HAP-1 (cell line): ENCODE measurements around the gene RAB7B.
A peak's percentile ranks its signal among the peaks of the same experiment; 100 is the strongest.

Source experiments
- DNase-seq, 2 experiments: peaks; one replicate each; pipeline ENCODE4 v3.0.0-alpha.2; 2016 to 2020; ENCODE audit warnings: low spot score in 2 of 2
- H3K27me3 ChIP-seq: fragments of 250-450 bp; sonication (Bioruptor Pico); 2 replicates; pipeline ENCODE4 v1.5.1; 2020; ENCODE audit warnings: low read depth, mild to moderate bottlenecking, moderate library complexity
- H3K36me3 ChIP-seq: fragments of 250-450 bp; sonication (Bioruptor Pico); replicated peaks from 2 replicates; pipeline ENCODE4 v1.5.1; 2020; ENCODE audit warnings: mild to moderate bottlenecking
- H3K4me1 ChIP-seq: fragments of 250-450 bp; sonication (Bioruptor Pico); 2 replicates; pipeline ENCODE4 v1.5.1; 2020; ENCODE audit warnings: mild to moderate bottlenecking
- H3K4me3 ChIP-seq: fragments of 250-450 bp; sonication (Bioruptor Pico); 2 replicates; pipeline ENCODE4 v1.5.1; 2020; ENCODE audit warnings: mild to moderate bottlenecking, moderate library complexity
- H3K9me3 ChIP-seq: fragments of 250-450 bp; sonication (Bioruptor Pico); 2 replicates; pipeline ENCODE4 v1.5.1; 2020; ENCODE audit warnings: mild to moderate bottlenecking, moderate library complexity
- in situ Hi-C: fragments of 300-500 bp; cut with MboI; formaldehyde crosslinking; loops from 3 replicates; pipeline ENCODE4 v1.14.3; 2020; ENCODE audit warnings: low sequenced_read_pairs, inconsistent platforms, mixed read lengths

The RAB7B gene

DNA sequence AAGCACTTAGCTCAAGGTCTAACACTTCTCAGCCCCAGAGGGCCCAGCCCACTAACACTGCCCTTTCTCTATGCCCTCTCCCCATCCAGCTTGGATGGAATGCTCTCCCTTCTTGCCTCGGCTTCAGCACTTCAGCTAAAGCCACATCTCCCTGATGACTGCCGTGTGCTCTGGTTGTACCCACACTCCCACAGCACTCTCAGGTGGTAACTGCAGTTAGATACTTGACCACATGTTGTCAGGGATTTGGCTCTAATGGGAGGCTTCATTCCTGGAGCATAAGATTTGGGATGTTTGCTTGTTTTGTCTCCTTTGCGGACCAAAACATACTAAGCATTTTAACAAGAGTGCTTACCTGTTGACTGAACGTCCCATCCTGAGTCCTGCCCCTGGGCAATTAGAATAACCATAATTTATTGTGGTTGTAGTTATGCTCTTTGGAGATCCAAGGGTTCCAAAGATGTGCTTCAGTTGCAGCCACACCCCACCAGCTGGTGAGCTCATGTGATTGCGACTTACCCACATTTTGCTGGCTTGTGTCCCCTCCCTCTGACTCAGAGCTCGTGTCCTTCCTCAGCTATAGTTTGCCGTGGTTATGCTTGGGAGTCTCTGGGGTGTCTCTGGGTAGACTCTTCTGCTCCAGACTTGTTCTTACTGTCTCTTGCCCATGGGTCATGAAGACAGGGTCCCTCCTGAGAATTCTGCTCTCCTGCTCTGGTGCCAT, 52.2 kb downstream of the RAB7B start:
- no peaks in the 10 kb centered on the region for H3K36me3 ChIP-seq
- H3K4me3 ChIP-seq = no peak overlapping the region
- H3K4me1 ChIP-seq = no peaks in the 10 kb centered on the region
- in situ Hi-C loops = no loop called here
- H3K27me3 ChIP-seq = peaks cover 23% of the 10 kb centered on the region; the same call in 1 of the 2 replicates
- no peaks in the 10 kb centered on the region for H3K9me3 ChIP-seq
- DNase-seq = no peak

DNA sequence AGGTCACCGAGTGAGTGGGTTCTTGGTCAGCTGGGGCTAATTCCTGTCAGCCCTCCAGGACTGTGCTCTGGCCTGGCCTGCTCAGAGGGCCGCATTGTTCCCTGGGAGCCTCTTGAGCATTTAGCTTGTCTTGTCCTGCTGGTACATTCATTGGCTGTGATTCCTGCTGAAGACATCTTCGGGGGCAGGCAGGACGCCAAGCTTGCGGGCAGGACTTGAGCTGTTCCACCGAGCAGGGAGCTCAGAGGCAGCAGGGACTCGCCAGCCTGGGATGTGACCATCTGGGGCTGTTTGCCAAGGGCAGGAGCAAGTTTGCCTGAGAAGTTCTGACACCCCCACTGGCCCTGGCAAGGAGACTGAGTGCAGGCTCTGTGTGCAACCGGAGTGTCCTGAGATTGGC, 52.9 kb downstream of the RAB7B start:
- no peaks in the 10 kb centered on the region for H3K4me1 ChIP-seq
- no peaks in the 10 kb centered on the region for H3K36me3 ChIP-seq
- in situ Hi-C loops = no loop called here
- no peaks in the 10 kb centered on the region for H3K9me3 ChIP-seq
- peaks cover 26% of the 10 kb centered on the region for H3K27me3 ChIP-seq
- no peak overlapping the region for H3K4me3 ChIP-seq
- no peak for DNase-seq

DNA sequence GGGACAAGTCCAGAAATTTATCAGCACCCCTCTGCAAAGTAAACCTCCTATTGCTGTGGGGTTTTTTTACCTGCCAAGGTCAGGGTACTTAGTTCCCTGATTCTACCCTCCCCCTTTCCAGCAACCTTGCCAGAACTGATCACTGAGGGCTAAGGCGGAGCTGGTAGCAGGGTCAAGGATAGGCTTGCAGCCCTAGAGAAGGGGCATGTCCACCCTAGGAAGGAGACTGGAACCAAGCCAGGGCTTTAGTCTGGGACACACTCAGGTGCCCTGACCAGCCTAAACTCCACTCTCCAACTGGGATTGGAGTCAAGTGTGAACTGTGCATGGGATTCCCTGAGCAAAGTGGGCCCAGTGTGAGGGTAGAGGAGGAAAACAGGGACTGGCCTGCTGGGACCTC, 53.4 kb downstream of the RAB7B start:
- Histone ChIP-seq H3K9me3 (no peaks in the 10 kb centered on the region), H3K36me3 (no peaks in the 10 kb centered on the region), H3K4me1 (no peaks in the 10 kb centered on the region), H3K27me3 (peaks cover 26% of the 10 kb centered on the region), H3K4me3 (no peak overlapping the region)
- DNase-seq = no peak
- in situ Hi-C loops = no loop called here

DNA sequence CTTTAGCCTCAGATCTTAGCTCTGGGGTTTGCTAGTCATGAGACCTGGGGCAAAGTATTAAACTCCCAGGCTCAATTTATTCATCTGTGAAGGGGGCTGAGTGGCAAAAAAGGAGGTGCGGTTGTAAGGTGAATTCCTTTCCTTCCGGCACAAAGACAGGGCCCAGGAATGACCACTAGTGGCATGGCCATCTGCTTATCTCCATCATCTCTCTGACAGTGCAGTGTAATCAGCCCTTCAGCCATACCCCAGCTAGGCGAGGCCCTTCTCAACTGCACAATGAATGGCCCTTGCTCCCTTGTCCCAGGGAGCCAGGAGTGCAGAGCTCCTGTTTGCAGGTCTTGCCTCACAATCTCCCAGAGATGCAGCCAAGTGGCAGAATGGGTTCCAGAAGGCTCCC, 54.3 kb downstream of the RAB7B start:
- in situ Hi-C loops = no loop called here
- Histone ChIP-seq H3K27me3 (peaks cover 27% of the 10 kb centered on the region), H3K4me3 (no peak overlapping the region), H3K36me3 (no peaks in the 10 kb centered on the region), H3K4me1 (no peaks in the 10 kb centered on the region), H3K9me3 (no peaks in the 10 kb centered on the region)
- no peak for DNase-seq

DNA sequence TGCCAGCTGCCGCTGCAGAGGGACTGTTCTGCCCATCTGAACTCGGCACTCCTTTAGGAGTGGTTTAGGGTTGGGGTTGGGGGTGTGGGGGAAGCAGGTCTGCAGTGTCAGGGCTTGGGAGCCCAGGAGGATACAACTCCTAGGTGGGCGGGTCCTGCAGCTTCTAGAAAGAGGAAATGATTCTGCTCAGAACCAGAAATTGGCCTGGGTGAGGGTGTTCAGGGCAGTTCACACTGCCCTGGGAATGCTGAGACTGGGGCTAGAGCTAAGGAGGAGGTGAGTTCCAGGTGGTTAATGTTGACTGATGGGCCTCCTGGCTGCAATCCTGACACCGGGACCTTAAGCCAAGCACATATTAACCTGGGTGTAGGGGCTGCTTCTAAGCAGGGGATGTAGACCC, 55.2 kb downstream of the RAB7B start:
- DNase-seq = no peak
- H3K9me3 ChIP-seq = no peaks in the 10 kb centered on the region
- H3K4me1 ChIP-seq = no peaks in the 10 kb centered on the region
- peaks cover 36% of the 10 kb centered on the region for H3K27me3 ChIP-seq
- H3K4me3 ChIP-seq = no peak overlapping the region
- H3K36me3 ChIP-seq = no peaks in the 10 kb centered on the region
- in situ Hi-C loops = no loop called here

DNA sequence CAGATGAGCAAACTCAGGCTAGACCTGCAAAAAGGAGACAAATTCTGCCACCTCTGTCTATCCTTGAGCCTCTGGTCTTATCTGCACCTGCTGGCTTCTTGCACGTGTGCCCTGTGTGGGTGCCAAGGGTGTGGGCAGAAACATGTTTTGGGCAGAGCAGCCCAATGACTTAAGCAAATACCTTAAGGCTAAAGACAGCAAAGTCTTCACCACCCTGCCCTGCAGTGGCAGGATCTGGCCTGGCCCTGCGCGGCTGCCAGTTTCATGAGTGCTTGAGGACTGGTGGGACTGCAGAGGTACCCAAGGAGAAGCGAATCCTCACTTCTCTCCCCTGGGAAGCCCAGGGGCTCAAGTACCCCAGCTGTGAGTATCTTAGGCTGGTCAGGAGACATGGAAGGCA, 56.2 kb downstream of the RAB7B start:
- Histone ChIP-seq H3K4me3 (no peak overlapping the region), H3K27me3 (peaks cover 43% of the 10 kb centered on the region), H3K9me3 (no peaks in the 10 kb centered on the region), H3K4me1 (no peaks in the 10 kb centered on the region), H3K36me3 (no peaks in the 10 kb centered on the region)
- DNase-seq = no peak
- in situ Hi-C loops = no loop called here

DNA sequence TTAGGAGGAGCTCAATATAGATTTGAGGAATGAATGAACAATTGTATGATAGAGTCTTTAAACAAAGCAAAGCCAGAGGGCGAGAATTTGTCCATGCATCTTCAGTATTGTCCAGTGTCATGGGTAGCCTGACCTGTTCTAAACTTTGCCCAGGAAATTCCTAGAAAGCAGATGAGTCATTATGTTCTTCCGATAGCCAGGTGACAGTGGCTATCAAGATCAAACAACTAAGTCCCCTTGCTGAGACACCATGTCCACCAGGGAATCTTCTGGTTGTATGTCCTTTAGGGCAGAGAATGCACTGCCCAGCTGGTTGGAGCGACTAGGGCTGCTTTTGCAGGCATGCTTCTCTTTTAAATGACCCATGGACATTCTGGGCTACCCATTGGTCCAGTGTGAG, 58.1 kb downstream of the RAB7B start:
- no peak overlapping the region for H3K4me3 ChIP-seq
- H3K27me3 ChIP-seq = peaks cover 43% of the 10 kb centered on the region
- no peaks in the 10 kb centered on the region for H3K36me3 ChIP-seq
- in situ Hi-C loops = no loop called here
- no peaks in the 10 kb centered on the region for H3K9me3 ChIP-seq
- DNase-seq = no peak
- no peaks in the 10 kb centered on the region for H3K4me1 ChIP-seq

DNA sequence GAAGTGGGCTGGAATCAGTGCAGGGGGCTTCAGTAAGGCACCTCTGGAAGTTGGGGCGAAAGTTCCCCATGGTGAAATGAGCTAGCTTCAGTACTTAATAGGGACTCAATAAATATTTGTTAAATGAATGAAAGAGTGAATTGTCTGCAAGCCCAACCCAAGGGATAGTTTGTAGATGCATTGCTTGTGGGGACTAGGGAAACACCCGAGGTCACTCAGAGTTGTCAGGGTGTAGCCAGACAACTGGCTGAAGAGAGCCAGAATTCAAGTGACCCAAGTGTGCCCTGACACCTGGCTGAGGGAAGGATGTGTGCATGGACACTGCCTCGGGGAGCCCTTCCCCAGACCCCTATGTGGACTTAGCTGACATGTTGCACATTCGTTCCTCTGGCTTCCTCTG, 58.7 kb downstream of the RAB7B start:
- H3K36me3 ChIP-seq = no peaks in the 10 kb centered on the region
- no peak overlapping the region for H3K4me3 ChIP-seq
- no peak for DNase-seq
- no peaks in the 10 kb centered on the region for H3K9me3 ChIP-seq
- H3K27me3 ChIP-seq = peaks cover 43% of the 10 kb centered on the region
- H3K4me1 ChIP-seq = peaks cover 1% of the 10 kb centered on the region
- in situ Hi-C loops = no loop called here

DNA sequence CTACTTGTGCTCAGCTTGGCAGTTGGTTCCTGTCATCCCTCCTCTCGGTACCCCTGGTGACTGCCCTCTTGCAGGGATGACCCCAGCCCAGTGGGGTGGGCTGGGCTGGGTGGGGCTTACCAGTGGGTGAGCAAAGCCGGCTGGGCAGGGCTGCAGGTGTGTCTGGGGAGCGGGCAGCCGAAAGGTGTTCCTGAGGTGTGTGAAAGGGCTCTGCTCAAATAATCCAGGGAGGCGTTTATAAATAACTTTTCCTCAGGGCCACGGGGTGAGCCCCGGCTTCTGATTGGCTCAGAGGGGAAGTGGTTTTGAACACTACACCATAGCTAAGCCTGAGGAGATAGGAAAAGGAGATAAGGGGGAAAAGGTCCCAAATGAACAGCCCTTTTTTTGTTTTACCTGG, 60.0 kb downstream of the RAB7B start, which contains the start of gene SLC26A9:
SLC26A9 (minus strand) TSS at position 212 of the 400 bp plus-strand sequence. CDS start 7,636 bp downstream, outside the sequence.
- no peak for DNase-seq
- H3K36me3 ChIP-seq = no peaks in the 10 kb centered on the region
- no peak within 1 kb of the TSS for H3K4me3 ChIP-seq
- peaks cover 43% of the 10 kb centered on the region for H3K27me3 ChIP-seq
- in situ Hi-C loops = no loop called here
- H3K4me1 ChIP-seq = peaks cover 2% of the 10 kb centered on the region
- H3K9me3 ChIP-seq = no peaks in the 10 kb centered on the region

DNA sequence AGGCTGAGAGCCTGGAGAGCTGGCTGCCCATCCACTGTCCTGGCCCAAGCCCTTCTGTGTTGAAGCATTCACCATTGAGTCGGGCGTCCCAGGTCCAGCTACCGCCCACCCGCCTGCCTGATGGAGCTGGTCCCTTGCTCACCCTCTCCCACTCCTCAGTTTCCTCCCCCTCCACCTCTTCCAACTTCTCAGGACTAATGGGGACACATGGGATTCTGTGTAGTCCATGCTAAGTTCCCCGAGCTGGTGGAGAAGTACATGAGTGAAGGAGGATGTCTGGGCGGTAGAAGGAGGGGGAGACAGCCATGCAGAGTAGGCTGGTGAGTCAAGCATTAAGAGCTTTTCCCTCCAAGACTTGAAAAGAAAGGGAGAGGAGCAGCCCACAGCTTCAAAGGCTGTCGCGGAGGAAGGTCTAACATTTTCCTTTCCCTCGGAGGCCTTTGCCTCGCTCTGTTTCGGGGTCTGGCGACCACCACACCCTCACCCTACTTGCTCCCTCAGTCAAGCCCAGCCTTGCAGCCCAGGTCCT, 60.5 kb downstream of the RAB7B start:
- no peaks in the 10 kb centered on the region for H3K36me3 ChIP-seq
- H3K9me3 ChIP-seq = no peaks in the 10 kb centered on the region
- no peak overlapping the region for H3K4me3 ChIP-seq
- H3K4me1 ChIP-seq = peaks cover 2% of the 10 kb centered on the region
- in situ Hi-C loops = no loop called here
- peaks cover 43% of the 10 kb centered on the region for H3K27me3 ChIP-seq
- no peak for DNase-seq

DNA sequence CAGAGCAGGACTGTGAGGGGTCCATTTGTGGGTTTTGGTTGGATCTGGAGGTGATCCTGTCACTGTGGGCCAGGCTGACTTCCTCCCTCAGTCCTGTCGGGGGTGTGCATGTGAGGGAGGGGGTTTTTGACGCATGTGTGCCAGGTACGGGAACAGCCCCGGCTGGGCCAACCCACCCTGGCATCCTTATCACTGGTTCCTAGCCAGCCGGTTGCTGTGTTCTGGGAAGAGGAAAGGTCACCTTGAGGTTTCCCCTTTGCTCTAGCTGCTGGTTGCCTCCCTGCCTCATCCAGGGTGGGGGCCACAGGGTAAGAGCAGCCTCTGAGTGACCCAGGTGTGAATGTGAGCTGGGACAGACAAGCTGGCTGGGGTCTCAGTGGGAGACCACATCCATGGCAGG, 62.5 kb downstream of the RAB7B start:
- in situ Hi-C loops = no loop called here
- H3K36me3 ChIP-seq = no peaks in the 10 kb centered on the region
- H3K27me3 ChIP-seq = peaks cover 34% of the 10 kb centered on the region
- peaks cover 2% of the 10 kb centered on the region for H3K4me1 ChIP-seq
- no peak for DNase-seq
- no peaks in the 10 kb centered on the region for H3K9me3 ChIP-seq
- no peak overlapping the region for H3K4me3 ChIP-seq

DNA sequence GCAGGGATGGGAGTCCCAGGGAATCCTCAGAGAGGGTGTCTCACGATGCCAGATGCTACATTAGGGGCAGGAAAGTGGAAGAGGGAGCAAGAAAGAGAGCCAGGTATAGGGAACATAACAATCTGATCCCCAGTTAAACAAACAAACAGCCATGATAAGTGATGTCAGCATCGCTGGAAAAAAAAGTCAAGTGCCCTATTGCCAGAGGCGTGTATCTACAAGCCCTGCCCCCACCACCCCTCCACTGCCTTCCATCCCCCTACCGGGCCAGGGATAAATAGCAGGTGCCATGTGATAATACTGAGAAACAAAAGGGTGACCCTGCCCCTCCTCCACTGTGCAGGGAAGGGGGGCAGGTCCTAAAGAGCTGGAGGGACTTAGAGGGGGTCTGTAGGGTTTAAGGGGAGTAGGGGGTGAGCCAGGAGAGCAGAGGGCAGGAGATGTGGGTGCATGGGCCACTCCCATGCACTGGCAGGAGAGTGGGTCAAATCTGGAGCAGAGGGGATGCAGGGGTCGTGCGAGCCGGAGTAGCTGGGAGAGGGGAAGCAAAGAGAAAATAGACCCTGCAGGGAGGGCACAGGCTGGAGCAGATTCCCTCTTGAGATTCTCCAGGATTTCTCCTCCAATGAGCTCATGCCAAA, 63.4 kb downstream of the RAB7B start:
- Histone ChIP-seq H3K9me3 (no peaks in the 10 kb centered on the region), H3K4me1 (peaks cover 2% of the 10 kb centered on the region), H3K27me3 (peaks cover 25% of the 10 kb centered on the region), H3K36me3 (no peaks in the 10 kb centered on the region), H3K4me3 (no peak overlapping the region)
- in situ Hi-C loops = no loop called here
- DNase-seq = peak; percentile 6 to 72

DNA sequence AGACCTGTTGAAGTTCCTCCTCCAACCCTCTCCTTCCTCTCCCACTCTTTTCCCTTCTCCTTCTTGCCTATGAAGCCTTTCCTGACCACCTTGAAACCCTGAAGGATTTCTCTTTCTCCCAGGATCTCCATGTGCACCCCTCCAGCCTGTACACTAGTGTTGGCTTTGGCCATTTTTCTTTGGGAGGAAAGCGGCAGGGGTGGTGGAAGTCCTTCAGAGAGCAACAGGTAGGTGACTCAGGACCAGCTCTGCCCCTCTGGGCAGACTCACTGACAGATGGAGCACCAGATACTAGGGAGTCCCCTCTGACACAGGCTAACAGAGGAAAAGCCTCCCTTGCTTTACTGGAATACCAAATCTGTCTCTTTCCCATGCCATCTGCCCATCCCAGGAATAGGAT, 64.5 kb downstream of the RAB7B start:
- in situ Hi-C loops = no loop called here
- Histone ChIP-seq H3K36me3 (no peaks in the 10 kb centered on the region), H3K9me3 (no peaks in the 10 kb centered on the region), H3K27me3 (peaks cover 14% of the 10 kb centered on the region), H3K4me3 (no peak overlapping the region), H3K4me1 (peaks cover 6% of the 10 kb centered on the region)
- DNase-seq = no peak

DNA sequence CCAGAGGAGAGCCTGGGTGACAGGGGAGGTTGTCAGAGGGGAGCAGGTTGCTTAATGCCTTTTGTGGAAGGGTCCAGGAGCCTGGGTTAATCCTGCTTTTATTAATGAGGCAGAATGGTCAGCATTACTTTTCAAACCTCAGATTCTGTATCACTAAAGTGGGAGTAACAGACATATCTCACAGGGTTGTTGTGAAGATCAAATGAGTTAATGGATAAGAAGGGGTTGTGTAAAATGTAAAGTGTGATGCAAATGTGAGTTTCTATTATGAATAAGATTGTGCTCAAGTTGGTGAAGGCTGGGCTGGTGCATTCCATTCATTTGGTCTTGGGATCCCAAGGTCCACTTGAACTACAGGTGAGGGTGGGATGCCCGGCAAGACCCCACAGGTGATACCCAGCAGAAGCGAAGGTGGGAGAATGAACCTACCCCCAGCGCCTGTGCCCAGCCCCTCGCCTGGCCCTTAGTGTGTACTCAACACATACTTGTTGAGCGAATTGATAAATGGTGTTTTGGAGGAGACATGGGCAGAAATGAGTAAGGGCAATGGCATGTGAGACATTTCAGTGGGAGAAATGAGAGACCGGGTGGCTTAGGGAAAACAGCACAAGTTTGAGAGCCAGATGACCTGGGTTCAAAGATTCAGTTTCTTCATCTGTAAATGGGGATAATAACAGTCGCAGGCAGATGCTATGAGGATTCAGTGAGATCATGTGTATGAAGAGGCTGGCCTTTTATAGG, 66.2 kb downstream of the RAB7B start:
- in situ Hi-C loops = no loop called here
- H3K4me1 ChIP-seq = peaks cover 13% of the 10 kb centered on the region

More for the DNA sequence above, 66.2 kb downstream of the RAB7B start:
- Histone ChIP-seq H3K36me3 (no peaks in the 10 kb centered on the region), H3K4me3 (no peak overlapping the region), H3K9me3 (no peaks in the 10 kb centered on the region), H3K27me3 (no peaks in the 10 kb centered on the region)
- DNase-seq = no peak
